Natural killer cell (primary cell): Measurements from ENCODE around the gene SCARB2. TPM values are rescaled to one million over a fixed set of nuclear protein-coding genes. Genes with fewer than 3 reads are reported as not detected.

ENCODE experiments used
- ATAC-seq, 3 donors: fragments of 150-1000 bp in 2 of 3; fragments of 200-7000 bp in 1 of 3; cut with Tn5 transposase; 1 replicate in 1 of 3; 2 replicates in 2 of 3; pipeline ENCODE4 v1.10.0; 2021; ENCODE audit warnings: mild to moderate bottlenecking in 2 of 3, moderate library complexity in 2 of 3
- DNase-seq, 2 donors: peaks; one replicate each; pipeline versions ENCODE4 v3.0.0 to v3.0.0-alpha.2; 2013 to 2021; ENCODE audit warnings: mixed read lengths in 1 of 2
- H3K27ac ChIP-seq: one replicate; pipeline ENCODE4 v1.5.1; 2013; ENCODE audit warnings: mild to moderate bottlenecking, low read length
- H3K27me3 ChIP-seq: one replicate; pipeline ENCODE4 v1.6.1; 2013; ENCODE audit warnings: low read length; ENCODE audit not compliant: control insufficient read depth, insufficient read depth
- H3K36me3 ChIP-seq: one replicate; pipeline ENCODE4 v1.6.1; 2013; ENCODE audit warnings: low read length; ENCODE audit not compliant: control insufficient read depth, insufficient read depth
- H3K4me1 ChIP-seq: one replicate; pipeline ENCODE4 v1.6.1; 2013; ENCODE audit warnings: low read length; ENCODE audit not compliant: control insufficient read depth, insufficient read depth
- H3K4me3 ChIP-seq: one replicate; pipeline ENCODE4 v1.5.1; 2013; ENCODE audit warnings: low read length
- H3K9me3 ChIP-seq: one replicate; pipeline ENCODE4 v1.6.1; 2013; ENCODE audit warnings: low read length; ENCODE audit not compliant: control insufficient read depth, insufficient read depth
- H3K27ac Mint-ChIP-seq, 2 donors: one replicate each; pipeline ENCODE4 v1.8.0; 2022; ENCODE audit warnings: mild to moderate bottlenecking in 2 of 2, mixed read lengths in 2 of 2, moderate library complexity in 1 of 2
- H3K27me3 Mint-ChIP-seq, 2 donors: one replicate each; pipeline ENCODE4 v1.8.0; 2022; ENCODE audit warnings: low read depth in 2 of 2, mixed read lengths in 2 of 2
- H3K36me3 Mint-ChIP-seq: one replicate; pipeline ENCODE4 v1.8.0; 2022; ENCODE audit warnings: mixed read lengths
- H3K4me1 Mint-ChIP-seq, 2 donors: one replicate each; pipeline ENCODE4 v1.8.0; 2022; ENCODE audit warnings: mixed read lengths in 2 of 2
- H3K4me3 Mint-ChIP-seq: one replicate; pipeline ENCODE4 v1.8.0; 2022; ENCODE audit warnings: mild to moderate bottlenecking, moderate library complexity, mixed read lengths
- H3K9me3 Mint-ChIP-seq, 2 donors: one replicate each; pipeline ENCODE4 v1.8.0; 2022; ENCODE audit warnings: mixed read lengths in 2 of 2
- WGBS: methylation state at CpG from one replicate; pipeline ENCODE4 v1.1.7; 2013; ENCODE audit warnings: missing lambda C conversion rate; ENCODE audit not compliant: insufficient coverage; 5-methylcytosine and 5-hydroxymethylcytosine counted together
- intact Hi-C: fragments of 100-400 bp; cut with micrococcal nuclease; formaldehyde crosslinking; loops from one replicate; pipeline ENCODE4 v1.14.2; 2022
- total RNA-seq, 4 donors: library from RNA; stranded (reverse); fragments of 120-200 nt in 1 of 4; gene quantifications; one replicate each; pipeline versions ENCODE4 v1.2.3 to v1.2.4, GENCODE V29; 2013 to 2022
- TF ChIP-seq, protein P1 (sequence below): fragments of 200-600 bp; IDR thresholded peaks from one replicate; pipeline ENCODE4 v1.8.0; 2022; ENCODE audit warnings: antibody characterized with exemption

The SCARB2 gene
- total RNA-seq, 3 donors from 2014 or later (not counting 1 experiment from before 2014, with no cell fraction given), result 22.0 to 39.0 (median 30.4) TPM

DNA sequence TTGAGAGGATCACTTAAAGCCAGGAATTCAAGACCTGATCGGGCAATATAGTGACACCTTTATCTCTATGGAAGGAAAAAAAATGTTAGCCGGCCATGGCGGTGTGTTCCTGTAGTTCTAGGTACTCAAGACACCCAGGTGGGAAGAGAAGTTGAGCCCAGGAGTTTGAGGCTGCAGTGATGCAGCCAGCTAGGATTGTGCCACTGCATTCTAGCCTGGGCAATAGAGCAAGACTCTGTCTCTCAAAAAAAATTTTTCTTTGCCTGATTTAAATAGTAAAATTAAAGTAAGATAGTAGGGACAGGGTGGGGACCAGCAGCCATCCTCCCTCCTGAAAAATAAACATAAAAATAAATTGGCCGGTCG lies 21.0 kb upstream of the SCARB2 start:
- no peak overlapping the region for H3K27ac Mint-ChIP-seq
- H3K4me1 ChIP-seq, result no peaks in the 10 kb centered on the region
- 97% methylated on average over 5 of the region's 5 CpGs for WGBS
- no peaks in the 10 kb centered on the region for H3K36me3 ChIP-seq
- no peak for ATAC-seq
- H3K36me3 Mint-ChIP-seq, result peaks cover under 1% of the 10 kb centered on the region
- H3K4me3 ChIP-seq, result no peak overlapping the region
- H3K9me3 ChIP-seq, result no peaks in the 10 kb centered on the region
- H3K9me3 Mint-ChIP-seq, result peaks cover 0 to 2% of the 10 kb centered on the region in 2 donors
- no peak overlapping the region for H3K4me3 Mint-ChIP-seq
- H3K27me3 Mint-ChIP-seq, result peaks cover 4 to 10% of the 10 kb centered on the region in 2 donors
- intact Hi-C loops, result no loop called here
- H3K4me1 Mint-ChIP-seq, result no peaks in the 10 kb centered on the region
- no peak overlapping the region for H3K27ac ChIP-seq
- H3K27me3 ChIP-seq, result no peaks in the 10 kb centered on the region
- TF ChIP-seq, protein P1, sequence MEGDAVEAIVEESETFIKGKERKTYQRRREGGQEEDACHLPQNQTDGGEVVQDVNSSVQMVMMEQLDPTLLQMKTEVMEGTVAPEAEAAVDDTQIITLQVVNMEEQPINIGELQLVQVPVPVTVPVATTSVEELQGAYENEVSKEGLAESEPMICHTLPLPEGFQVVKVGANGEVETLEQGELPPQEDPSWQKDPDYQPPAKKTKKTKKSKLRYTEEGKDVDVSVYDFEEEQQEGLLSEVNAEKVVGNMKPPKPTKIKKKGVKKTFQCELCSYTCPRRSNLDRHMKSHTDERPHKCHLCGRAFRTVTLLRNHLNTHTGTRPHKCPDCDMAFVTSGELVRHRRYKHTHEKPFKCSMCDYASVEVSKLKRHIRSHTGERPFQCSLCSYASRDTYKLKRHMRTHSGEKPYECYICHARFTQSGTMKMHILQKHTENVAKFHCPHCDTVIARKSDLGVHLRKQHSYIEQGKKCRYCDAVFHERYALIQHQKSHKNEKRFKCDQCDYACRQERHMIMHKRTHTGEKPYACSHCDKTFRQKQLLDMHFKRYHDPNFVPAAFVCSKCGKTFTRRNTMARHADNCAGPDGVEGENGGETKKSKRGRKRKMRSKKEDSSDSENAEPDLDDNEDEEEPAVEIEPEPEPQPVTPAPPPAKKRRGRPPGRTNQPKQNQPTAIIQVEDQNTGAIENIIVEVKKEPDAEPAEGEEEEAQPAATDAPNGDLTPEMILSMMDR, result no peak
- DNase-seq, result no peak

DNA sequence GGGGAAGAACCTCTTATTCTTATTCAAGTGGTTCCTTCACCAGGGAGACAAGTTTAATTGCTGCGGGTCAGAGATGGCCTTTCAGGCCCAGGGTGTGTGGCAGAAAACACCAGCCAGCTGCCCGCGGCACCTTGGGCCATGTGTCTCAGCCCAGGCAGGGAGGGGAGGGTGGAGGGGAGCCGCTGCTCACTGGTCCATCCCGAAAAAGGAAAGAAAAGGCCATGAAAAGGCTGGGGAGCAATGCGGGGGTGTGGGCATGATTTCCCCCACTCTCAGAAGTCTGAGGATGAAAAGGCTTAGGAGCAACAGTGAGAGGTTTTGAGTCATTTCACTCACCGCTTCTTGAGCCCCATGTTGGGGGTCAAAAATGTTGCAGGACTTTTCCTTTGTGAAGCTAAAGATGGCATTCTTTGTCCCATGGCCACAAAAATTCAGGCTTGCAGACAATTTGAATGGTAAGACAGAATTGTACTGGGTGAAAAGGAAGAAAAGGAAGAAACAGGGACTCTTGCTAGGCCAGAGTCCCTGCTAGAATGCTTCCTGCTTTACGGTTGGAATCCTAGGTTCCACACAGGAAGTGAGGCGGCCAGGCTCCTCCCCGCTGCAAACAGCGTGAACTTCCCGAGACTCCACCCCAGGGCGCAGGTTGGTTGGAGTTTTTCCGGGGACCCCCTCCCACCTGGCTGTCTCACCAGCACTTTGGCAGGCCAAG lies 20.5 kb upstream of the SCARB2 start:
- Histone ChIP-seq H3K4me3 (no peak overlapping the region), H3K9me3 (peaks cover 3% of the 10 kb centered on the region), H3K36me3 (no peaks in the 10 kb centered on the region), H3K27ac (no peak overlapping the region), H3K4me1 (no peaks in the 10 kb centered on the region), H3K27me3 (no peaks in the 10 kb centered on the region)
- TF ChIP-seq, protein P1, result no peak
- intact Hi-C loops, result no loop called here
- H3K36me3 Mint-ChIP-seq, result peaks cover 3% of the 10 kb centered on the region
- no peaks in the 10 kb centered on the region for H3K4me1 Mint-ChIP-seq
- H3K9me3 Mint-ChIP-seq, result peaks cover 0 to 6% of the 10 kb centered on the region in 2 donors
- peaks cover 5 to 10% of the 10 kb centered on the region in 2 donors for H3K27me3 Mint-ChIP-seq
- H3K4me3 Mint-ChIP-seq, result no peak overlapping the region
- DNase-seq (no peak), ATAC-seq (no peak)
- WGBS, result 96% methylated on average over 14 of the region's 14 CpGs
- no peak overlapping the region for H3K27ac Mint-ChIP-seq

DNA sequence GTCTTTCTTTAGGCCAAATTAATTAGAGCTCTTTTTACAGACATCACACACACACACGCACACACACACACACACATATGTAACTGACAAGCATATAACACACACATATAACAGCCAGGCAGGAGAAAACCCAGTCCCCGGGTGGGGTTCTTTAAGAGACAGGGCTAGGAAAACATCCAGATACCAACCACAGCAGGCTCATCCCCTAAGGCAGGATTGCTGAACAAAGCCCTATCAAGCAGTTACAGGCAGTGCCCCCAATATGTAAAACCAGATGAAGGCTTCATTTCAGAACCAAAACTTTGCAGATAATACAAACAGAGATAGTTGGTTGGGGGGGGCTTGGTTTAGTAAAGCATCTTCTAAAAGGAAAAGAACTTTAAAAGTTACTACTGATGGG lies 19.9 kb upstream of the SCARB2 start:
- no peak for DNase-seq
- intact Hi-C loops, result no loop called here
- H3K27me3 Mint-ChIP-seq, result peaks cover 10% of the 10 kb centered on the region in 2 donors
- no peaks in the 10 kb centered on the region for H3K4me1 Mint-ChIP-seq
- TF ChIP-seq, protein P1, result no peak
- no peak overlapping the region for H3K4me3 ChIP-seq
- no peak overlapping the region for H3K4me3 Mint-ChIP-seq
- peaks cover 3% of the 10 kb centered on the region for H3K9me3 ChIP-seq
- H3K4me1 ChIP-seq, result no peaks in the 10 kb centered on the region
- H3K27ac Mint-ChIP-seq, result no peak overlapping the region
- WGBS, result 76% methylated on average over 2 of the region's 2 CpGs
- H3K36me3 ChIP-seq, result no peaks in the 10 kb centered on the region
- no peak overlapping the region for H3K27ac ChIP-seq
- peaks cover 9% of the 10 kb centered on the region for H3K36me3 Mint-ChIP-seq
- peaks cover 0 to 12% of the 10 kb centered on the region in 2 donors for H3K9me3 Mint-ChIP-seq
- H3K27me3 ChIP-seq, result no peaks in the 10 kb centered on the region
- no peak for ATAC-seq

DNA sequence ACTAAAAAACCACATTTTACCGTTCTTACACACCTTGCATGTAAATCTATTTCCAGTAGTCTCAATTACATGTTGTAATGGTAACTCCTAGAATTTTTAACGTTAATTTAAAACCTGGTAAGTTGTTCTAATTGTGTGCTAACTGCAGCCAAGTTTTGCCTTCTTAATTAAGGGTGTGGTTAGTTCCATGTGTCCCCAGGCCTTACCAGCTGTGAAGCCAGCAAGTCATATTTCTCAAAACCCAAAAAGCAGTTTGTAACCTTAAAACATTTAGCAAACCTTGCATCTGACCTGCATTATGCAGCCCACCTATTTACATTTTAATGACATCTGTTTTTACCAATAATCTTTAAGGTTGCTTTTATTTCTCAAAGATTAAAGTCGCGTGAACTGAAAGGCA lies 19.5 kb upstream of the SCARB2 start:
- Histone ChIP-seq H3K27me3 (no peaks in the 10 kb centered on the region), H3K27ac (no peak overlapping the region), H3K4me1 (no peaks in the 10 kb centered on the region), H3K9me3 (peaks cover 6% of the 10 kb centered on the region), H3K4me3 (no peak overlapping the region), H3K36me3 (no peaks in the 10 kb centered on the region)
- Mint-ChIP-seq H3K9me3 (peaks cover 0 to 13% of the 10 kb centered on the region in 2 donors), H3K27ac (no peak overlapping the region), H3K36me3 (peaks cover 9% of the 10 kb centered on the region), H3K4me1 (no peaks in the 10 kb centered on the region), H3K27me3 (peaks cover 10% of the 10 kb centered on the region in 2 donors), H3K4me3 (no peak overlapping the region)
- TF ChIP-seq, protein P1, result no peak
- ATAC-seq (no peak), DNase-seq (no peak)
- WGBS, result 91% methylated on average over 3 of the region's 4 CpGs
- intact Hi-C loops, result no loop called here
